GM10847 (cell line): ENCODE results near the gene HAUS3.

Experiments used
- POLR2A ChIP-seq: IDR thresholded peaks from 2 replicates; pipeline ENCODE4 v1.6.1; 2011; ENCODE audit not compliant: insufficient read length; ENCODE audit errors: extremely low read depth

Gene HAUS3

GRCh38 chr4:2180410-2180809 is 61.5 kb downstream of the HAUS3 start:
- no peak for TF ChIP-seq POLR2A

- TF ChIP-seq POLR2A: no peak
Measured at GRCh38 chr4:2179717-2180116, 62.2 kb downstream of the HAUS3 start.

GRCh38 chr4:2178986-2179385 is 62.9 kb downstream of the HAUS3 start:
- TF ChIP-seq POLR2A: no peak
